H9 (cell line): ENCODE data around the gene PRADC1. TPM values are rescaled to one million over a fixed set of nuclear protein-coding genes. Genes with fewer than 3 reads are reported as not detected.

Experiments
- DNase-seq: peaks from one replicate; pipeline ENCODE4 v3.0.0-alpha.2; 2017
- H2AFZ ChIP-seq: one replicate; pipeline ENCODE4 v1.6.1; 2013; ENCODE audit warnings: mild to moderate bottlenecking, low read length, control low read depth, moderate library complexity
- H2AK5ac ChIP-seq: 2 replicates; pipeline ENCODE4 v1.6.1; 2013; ENCODE audit warnings: low read length, control low read depth, mixed read lengths; ENCODE audit not compliant: insufficient read length
- H2BK120ac ChIP-seq: one replicate; pipeline ENCODE4 v1.6.1; 2013; ENCODE audit warnings: low read depth, mild to moderate bottlenecking, low read length, control low read depth, inconsistent platforms; ENCODE audit not compliant: poor library complexity, severe bottlenecking
- H2BK12ac ChIP-seq: 2 replicates; pipeline ENCODE4 v1.6.1; 2013; ENCODE audit warnings: low read length, control low read depth, mixed read lengths, low read depth; ENCODE audit not compliant: insufficient read length
- H2BK15ac ChIP-seq: 2 replicates; pipeline ENCODE4 v1.6.1; 2013; ENCODE audit warnings: low read depth, low read length, control low read depth
- H2BK20ac ChIP-seq: one replicate; pipeline ENCODE4 v1.6.1; 2013; ENCODE audit warnings: low read depth, mild to moderate bottlenecking, low read length, control low read depth, inconsistent platforms; ENCODE audit not compliant: poor library complexity, severe bottlenecking
- H2BK5ac ChIP-seq: 2 replicates; pipeline ENCODE4 v1.6.1; 2013; ENCODE audit warnings: low read length, control low read depth, mixed read lengths; ENCODE audit not compliant: insufficient read length
- H3K14ac ChIP-seq: 2 replicates; pipeline ENCODE4 v1.6.1; 2013; ENCODE audit warnings: low read length, control low read depth; ENCODE audit not compliant: insufficient read depth
- H3K18ac ChIP-seq: 2 replicates; pipeline ENCODE4 v1.6.1; 2013; ENCODE audit warnings: low read depth, mild to moderate bottlenecking, mixed read lengths, low read length, control low read depth; ENCODE audit not compliant: insufficient read length
- H3K23ac ChIP-seq: 2 replicates; pipeline ENCODE4 v1.6.1; 2013; ENCODE audit warnings: low read length, control low read depth, mixed read lengths, low read depth; ENCODE audit not compliant: insufficient read length
- H3K23me2 ChIP-seq: 2 replicates; pipeline ENCODE4 v1.6.1; 2013; ENCODE audit warnings: low read depth, mild to moderate bottlenecking, mixed read lengths, low read length, control low read depth; ENCODE audit not compliant: insufficient read length, poor library complexity, severe bottlenecking
- H3K27ac ChIP-seq: 2 replicates; pipeline ENCODE4 v1.5.1; 2013; ENCODE audit warnings: low read length, control low read depth, mixed read lengths, low read depth; ENCODE audit not compliant: insufficient read length
- H3K27me3 ChIP-seq: 2 replicates; pipeline ENCODE4 v1.6.1; 2013; ENCODE audit warnings: low read length, control low read depth, inconsistent platforms; ENCODE audit not compliant: insufficient read depth
- H3K4ac ChIP-seq: 2 replicates; pipeline ENCODE4 v1.6.1; 2013; ENCODE audit warnings: low read depth, mild to moderate bottlenecking, control low read depth, inconsistent platforms, low read length, moderate library complexity
- H3K4me1 ChIP-seq: 2 replicates; pipeline ENCODE4 v1.6.1; 2013; ENCODE audit warnings: low read length, control low read depth, inconsistent platforms; ENCODE audit not compliant: insufficient read depth
- H3K4me2 ChIP-seq: 2 replicates; pipeline ENCODE4 v1.6.1; 2013; ENCODE audit warnings: low read length, control low read depth, mixed read lengths; ENCODE audit not compliant: insufficient read length, insufficient read depth
- H3K56ac ChIP-seq: 2 replicates; pipeline ENCODE4 v1.6.1; 2013; ENCODE audit warnings: low read depth, mild to moderate bottlenecking, mixed read lengths, low read length, control low read depth; ENCODE audit not compliant: insufficient read length
- H3K79me1 ChIP-seq: 2 replicates; pipeline ENCODE4 v1.6.1; 2013; ENCODE audit warnings: low read depth, mild to moderate bottlenecking, moderate library complexity, low read length, control low read depth, inconsistent platforms; ENCODE audit not compliant: insufficient read depth, poor library complexity, severe bottlenecking
- H3K79me2 ChIP-seq: 2 replicates; pipeline ENCODE4 v1.6.1; 2013; ENCODE audit warnings: low read length, control low read depth, inconsistent platforms; ENCODE audit not compliant: insufficient read depth
- H3K9ac ChIP-seq: 2 replicates; pipeline ENCODE4 v1.6.1; 2013; ENCODE audit warnings: low read length, control low read depth, mixed read lengths; ENCODE audit not compliant: insufficient read length; ENCODE audit errors: extremely low read depth
- H3K9me3 ChIP-seq: one replicate; pipeline ENCODE4 v1.6.1; 2013; ENCODE audit warnings: low read depth, low read length, inconsistent platforms; ENCODE audit not compliant: control insufficient read depth
- H3T11ph ChIP-seq: one replicate; pipeline ENCODE4 v1.6.1; 2013; ENCODE audit warnings: mild to moderate bottlenecking, low read length, control low read depth, inconsistent platforms
- H4K20me1 ChIP-seq: one replicate; pipeline ENCODE4 v1.6.1; 2013; ENCODE audit not compliant: control insufficient read depth, insufficient read length, insufficient read depth
- H4K5ac ChIP-seq: 2 replicates; pipeline ENCODE4 v1.6.1; 2013; ENCODE audit warnings: low read depth, mild to moderate bottlenecking, mixed read lengths, low read length, control low read depth; ENCODE audit not compliant: insufficient read length
- H4K8ac ChIP-seq: replicated peaks from 2 replicates; pipeline ENCODE4 v1.6.1; 2013; ENCODE audit warnings: low read length, control low read depth, mixed read lengths, low read depth; ENCODE audit not compliant: insufficient read length
- H4K91ac ChIP-seq: 2 replicates; pipeline ENCODE4 v1.6.1; 2013; ENCODE audit warnings: low read depth, mild to moderate bottlenecking, moderate library complexity, mixed read lengths, low read length, control low read depth; ENCODE audit not compliant: insufficient read length
- H3K27ac Mint-ChIP-seq, 3 experiments: 2 replicates in 2 of 3; 3 replicates in 1 of 3; pipeline ENCODE4 v1.8.0; 2020 to 2021; ENCODE audit warnings: mixed read lengths in 3 of 3, mild to moderate bottlenecking in 1 of 3, moderate library complexity in 1 of 3
- H3K27me3 Mint-ChIP-seq: 2 replicates; pipeline ENCODE4 v1.8.0; 2021; ENCODE audit warnings: low read depth, mild to moderate bottlenecking, moderate library complexity, mixed read lengths
- H3K36me3 Mint-ChIP-seq, 3 experiments: 2 replicates in 2 of 3; 3 replicates in 1 of 3; pipeline ENCODE4 v1.8.0; 2020 to 2021; ENCODE audit warnings: low read depth in 3 of 3, mixed read lengths in 3 of 3; ENCODE audit not compliant: insufficient read depth in 1 of 3
- H3K4me1 Mint-ChIP-seq, 2 experiments: 2 replicates each; pipeline ENCODE4 v1.8.0; 2020; ENCODE audit warnings: mixed read lengths in 2 of 2
- H3K4me3 Mint-ChIP-seq, 2 experiments: 2 replicates in 1 of 2; 3 replicates in 1 of 2; pipeline ENCODE4 v1.8.0; 2020 to 2021; ENCODE audit warnings: mild to moderate bottlenecking in 2 of 2, mixed read lengths in 2 of 2, moderate library complexity in 1 of 2
- H3K9me3 Mint-ChIP-seq, 2 experiments: 2 replicates in 1 of 2; 3 replicates in 1 of 2; pipeline ENCODE4 v1.8.0; 2020; ENCODE audit warnings: mild to moderate bottlenecking in 2 of 2, mixed read lengths in 2 of 2, moderate library complexity in 1 of 2
- WGBS: extraction: QIAGEN DNeasy Blood & Tissue Kit; methylation state at CpG from one replicate; pipeline ENCODE4 v1.1.7; 2013; ENCODE audit warnings: missing lambda C conversion rate, low lambda C conversion rate, mixed read lengths; ENCODE audit not compliant: insufficient read length; ENCODE audit errors: extremely low coverage; 5-methylcytosine and 5-hydroxymethylcytosine counted together
- total RNA-seq: library from RNA; stranded (reverse); gene quantifications from 2 replicates; pipeline ENCODE4 v1.2.1, GENCODE V29; 2021
- TF ChIP-seq, protein P1 (sequence below): fragments of 200-600 bp; sonication (generic); conservative IDR thresholded peaks from 3 replicates; pipeline ENCODE4 v1.8.0; 2021; ENCODE audit warnings: antibody characterized with exemption, mild to moderate bottlenecking

The PRADC1 gene
- total RNA-seq, 1 experiment from 2014 or later, result 9.6 TPM

GRCh38 chr2:73272270-73272669 is 39.2 kb upstream of the PRADC1 start:
- Histone ChIP-seq H2BK5ac (no peak overlapping the region), H3K27me3 (no peaks in the 10 kb centered on the region; the same call in 1 of the 2 replicates), H3K56ac (no peak overlapping the region), H4K8ac (no peak overlapping the region), H3K9ac (no peak overlapping the region), H2BK120ac (no peak overlapping the region), H4K20me1 (no peaks in the 10 kb centered on the region), H4K91ac (no peak overlapping the region), H2AK5ac (no peak overlapping the region), H3K4me1 (peaks cover 5% of the 10 kb centered on the region; the same call in 1 of the 2 replicates), H3K79me1 (no peaks in the 10 kb centered on the region), H3K9me3 (no peaks in the 10 kb centered on the region), H2BK12ac (no peak overlapping the region), H3T11ph (no peak overlapping the region), H3K18ac (no peak overlapping the region), H2AFZ (no peak overlapping the region), H3K79me2 (no peaks in the 10 kb centered on the region), H3K27ac (no peak overlapping the region), H3K23ac (no peak overlapping the region), H2BK15ac (no peak overlapping the region), H2BK20ac (no peak overlapping the region), H4K5ac (no peak overlapping the region), H3K14ac (no peak overlapping the region), H3K4me2 (no peak overlapping the region), H3K4ac (no peak overlapping the region), H3K23me2 (peaks cover 9% of the 10 kb centered on the region)
- no CpG with 5 or more reads among the region's 1 CpG for WGBS
- Mint-ChIP-seq H3K27ac (no peak overlapping the region), H3K36me3 (peaks cover 0 to 9% (median 3%) of the 10 kb centered on the region in 3 experiments; a peak in 5 of 7 replicates), H3K9me3 (no peaks in the 10 kb centered on the region), H3K4me1 (peaks cover 9 to 24% of the 10 kb centered on the region in 2 experiments), H3K4me3 (no peak overlapping the region), H3K27me3 (peaks cover 41% of the 10 kb centered on the region)
- TF ChIP-seq, protein P1, sequence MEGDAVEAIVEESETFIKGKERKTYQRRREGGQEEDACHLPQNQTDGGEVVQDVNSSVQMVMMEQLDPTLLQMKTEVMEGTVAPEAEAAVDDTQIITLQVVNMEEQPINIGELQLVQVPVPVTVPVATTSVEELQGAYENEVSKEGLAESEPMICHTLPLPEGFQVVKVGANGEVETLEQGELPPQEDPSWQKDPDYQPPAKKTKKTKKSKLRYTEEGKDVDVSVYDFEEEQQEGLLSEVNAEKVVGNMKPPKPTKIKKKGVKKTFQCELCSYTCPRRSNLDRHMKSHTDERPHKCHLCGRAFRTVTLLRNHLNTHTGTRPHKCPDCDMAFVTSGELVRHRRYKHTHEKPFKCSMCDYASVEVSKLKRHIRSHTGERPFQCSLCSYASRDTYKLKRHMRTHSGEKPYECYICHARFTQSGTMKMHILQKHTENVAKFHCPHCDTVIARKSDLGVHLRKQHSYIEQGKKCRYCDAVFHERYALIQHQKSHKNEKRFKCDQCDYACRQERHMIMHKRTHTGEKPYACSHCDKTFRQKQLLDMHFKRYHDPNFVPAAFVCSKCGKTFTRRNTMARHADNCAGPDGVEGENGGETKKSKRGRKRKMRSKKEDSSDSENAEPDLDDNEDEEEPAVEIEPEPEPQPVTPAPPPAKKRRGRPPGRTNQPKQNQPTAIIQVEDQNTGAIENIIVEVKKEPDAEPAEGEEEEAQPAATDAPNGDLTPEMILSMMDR, result no peak
- no peak for DNase-seq
